22Rv1 (cell line): ENCODE results near the gene ARHGAP6.

Experiments
- ZFX ChIP-seq: fragments of 450-650 bp; IDR thresholded peaks from 2 replicates; pipeline ENCODE4 v1.6.1; 2017; ENCODE audit warnings: antibody characterized with exemption, borderline replicate concordance
- TF ChIP-seq, protein P1 (sequence below): fragments of 450-650 bp; IDR thresholded peaks from 2 replicates; pipeline ENCODE4 v1.5.1; 2017; ENCODE audit warnings: mild to moderate bottlenecking

DNA sequence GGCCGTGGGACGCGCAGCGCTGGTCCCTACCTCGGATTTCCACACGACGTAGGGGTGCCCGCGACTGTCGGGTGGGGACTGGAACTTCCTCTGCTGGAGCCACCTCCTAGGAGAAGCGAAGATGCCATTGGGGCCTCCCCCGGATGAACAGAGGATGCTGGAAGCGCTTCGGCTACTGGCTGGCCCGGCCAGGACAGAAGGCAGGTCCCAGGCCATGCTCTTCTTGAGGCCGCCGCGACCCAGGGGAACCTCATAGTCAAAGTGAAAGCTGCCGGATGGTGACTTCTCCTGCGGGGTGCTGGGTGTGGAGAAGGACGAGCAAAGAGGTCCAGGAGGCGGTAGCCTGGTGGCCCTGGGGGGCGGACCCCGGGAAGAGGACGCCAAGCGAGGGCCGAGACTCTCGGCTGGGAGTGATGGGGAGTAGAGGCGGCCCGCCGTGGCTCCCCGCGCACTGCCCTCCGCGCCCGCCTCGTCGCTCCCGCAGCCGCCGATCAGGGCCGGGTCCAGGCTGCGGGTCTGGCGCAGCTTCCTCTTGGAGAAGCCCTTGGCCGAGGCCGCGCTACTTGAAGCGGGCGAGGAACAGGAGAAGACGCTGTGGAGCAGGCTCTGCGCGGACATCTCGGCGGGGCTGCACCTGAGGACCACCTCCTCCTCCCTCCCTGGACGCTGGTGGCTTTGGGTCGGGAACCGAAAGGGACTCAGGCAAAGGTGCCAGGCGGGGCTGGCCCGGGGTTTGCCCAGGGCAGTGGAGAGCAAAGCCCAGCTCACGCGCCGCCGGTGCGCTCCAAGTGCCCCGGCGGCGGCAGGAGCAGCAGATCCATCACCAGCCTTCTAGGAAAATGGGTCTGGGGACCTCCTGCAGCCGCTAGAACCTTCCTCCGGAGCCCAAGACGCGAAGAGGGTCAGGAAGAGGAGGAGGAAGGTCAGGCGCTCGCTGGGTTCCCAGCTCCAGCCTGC is 1.2 kb downstream of the ARHGAP6 start:
- TF ChIP-seq, protein P1, sequence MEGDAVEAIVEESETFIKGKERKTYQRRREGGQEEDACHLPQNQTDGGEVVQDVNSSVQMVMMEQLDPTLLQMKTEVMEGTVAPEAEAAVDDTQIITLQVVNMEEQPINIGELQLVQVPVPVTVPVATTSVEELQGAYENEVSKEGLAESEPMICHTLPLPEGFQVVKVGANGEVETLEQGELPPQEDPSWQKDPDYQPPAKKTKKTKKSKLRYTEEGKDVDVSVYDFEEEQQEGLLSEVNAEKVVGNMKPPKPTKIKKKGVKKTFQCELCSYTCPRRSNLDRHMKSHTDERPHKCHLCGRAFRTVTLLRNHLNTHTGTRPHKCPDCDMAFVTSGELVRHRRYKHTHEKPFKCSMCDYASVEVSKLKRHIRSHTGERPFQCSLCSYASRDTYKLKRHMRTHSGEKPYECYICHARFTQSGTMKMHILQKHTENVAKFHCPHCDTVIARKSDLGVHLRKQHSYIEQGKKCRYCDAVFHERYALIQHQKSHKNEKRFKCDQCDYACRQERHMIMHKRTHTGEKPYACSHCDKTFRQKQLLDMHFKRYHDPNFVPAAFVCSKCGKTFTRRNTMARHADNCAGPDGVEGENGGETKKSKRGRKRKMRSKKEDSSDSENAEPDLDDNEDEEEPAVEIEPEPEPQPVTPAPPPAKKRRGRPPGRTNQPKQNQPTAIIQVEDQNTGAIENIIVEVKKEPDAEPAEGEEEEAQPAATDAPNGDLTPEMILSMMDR, result no peak
- no peak for TF ChIP-seq ZFX
